Activated CD4-positive, CD25-positive, alpha-beta regulatory T cell (primary cell): ENCODE measurements around the gene ANO7.

Experiments
- DNase-seq, 4 experiments: peaks; one replicate each; lab custom pipeline; 2025; lab: John Stamatoyannopoulos, UW

ANO7 gene

DNA sequence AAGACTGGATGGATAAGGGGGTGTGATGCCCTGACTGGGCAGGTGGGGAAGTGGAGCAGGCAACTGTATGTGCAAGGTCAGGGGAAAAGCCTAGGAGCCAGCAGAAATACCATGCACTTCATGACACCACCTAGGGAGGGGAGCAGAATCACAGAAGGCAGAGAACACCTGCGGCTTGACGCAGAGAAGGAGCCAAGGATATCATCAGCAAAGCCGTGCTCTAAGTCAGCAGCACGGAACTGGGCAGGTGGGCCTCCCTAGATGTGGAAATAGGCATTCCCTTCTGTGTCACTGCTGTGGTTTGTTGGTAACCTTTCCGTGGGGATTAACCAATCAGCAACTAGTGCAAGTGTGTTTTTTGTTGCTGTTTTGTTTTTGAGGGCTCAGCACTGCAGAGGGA lies 85.7 kb downstream of the ANO7 start:
- no peak for DNase-seq
